Measurements from ENCODE around the gene FOSB.

DNA sequence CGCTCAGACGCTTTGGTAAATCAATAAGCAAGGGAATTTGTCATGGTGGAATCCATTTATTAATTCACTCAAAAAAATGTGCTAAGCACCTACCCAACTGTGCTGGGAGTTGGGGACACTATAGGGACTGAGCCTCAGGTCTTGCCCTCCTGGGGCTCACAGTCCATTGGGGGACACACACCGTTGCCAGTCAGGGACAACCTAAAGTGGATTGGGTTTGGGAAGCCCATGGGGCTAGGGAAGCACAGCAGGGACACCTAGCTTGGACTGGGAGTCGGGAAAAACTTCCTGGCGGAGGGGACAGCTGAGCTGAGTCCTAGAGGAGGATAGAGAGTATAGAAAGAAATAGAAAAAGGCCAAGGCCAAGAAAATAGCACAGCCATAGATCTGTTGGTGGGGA is 8.5 kb downstream of the FOSB start:
- TF ChIP-seq, protein P1, sequence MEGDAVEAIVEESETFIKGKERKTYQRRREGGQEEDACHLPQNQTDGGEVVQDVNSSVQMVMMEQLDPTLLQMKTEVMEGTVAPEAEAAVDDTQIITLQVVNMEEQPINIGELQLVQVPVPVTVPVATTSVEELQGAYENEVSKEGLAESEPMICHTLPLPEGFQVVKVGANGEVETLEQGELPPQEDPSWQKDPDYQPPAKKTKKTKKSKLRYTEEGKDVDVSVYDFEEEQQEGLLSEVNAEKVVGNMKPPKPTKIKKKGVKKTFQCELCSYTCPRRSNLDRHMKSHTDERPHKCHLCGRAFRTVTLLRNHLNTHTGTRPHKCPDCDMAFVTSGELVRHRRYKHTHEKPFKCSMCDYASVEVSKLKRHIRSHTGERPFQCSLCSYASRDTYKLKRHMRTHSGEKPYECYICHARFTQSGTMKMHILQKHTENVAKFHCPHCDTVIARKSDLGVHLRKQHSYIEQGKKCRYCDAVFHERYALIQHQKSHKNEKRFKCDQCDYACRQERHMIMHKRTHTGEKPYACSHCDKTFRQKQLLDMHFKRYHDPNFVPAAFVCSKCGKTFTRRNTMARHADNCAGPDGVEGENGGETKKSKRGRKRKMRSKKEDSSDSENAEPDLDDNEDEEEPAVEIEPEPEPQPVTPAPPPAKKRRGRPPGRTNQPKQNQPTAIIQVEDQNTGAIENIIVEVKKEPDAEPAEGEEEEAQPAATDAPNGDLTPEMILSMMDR (IDR thresholded peaks at IDR 0.05; ENCODE audit: poor library complexity, severe bottlenecking), result no peak
- TF ChIP-seq RAD21 (conservative IDR thresholded peaks at IDR 0.05) (no peak), POLR2AphosphoS5 (IDR thresholded peaks at IDR 0.05) (no peak), EZH2 (IDR thresholded peaks at IDR 0.05; ENCODE audit: borderline replicate concordance, insufficient read depth, low read length, poor library complexity, severe bottlenecking) (no peak), EP300 (conservative IDR thresholded peaks at IDR 0.05; ENCODE audit: poor library complexity, severe bottlenecking) (no peak), MXI1 (conservative IDR thresholded peaks at IDR 0.05; ENCODE audit: poor library complexity, severe bottlenecking) (no peak), TAF1 (IDR thresholded peaks at IDR 0.05; ENCODE audit: low read depth) (no peak)
- TF ChIP-seq, protein P2, sequence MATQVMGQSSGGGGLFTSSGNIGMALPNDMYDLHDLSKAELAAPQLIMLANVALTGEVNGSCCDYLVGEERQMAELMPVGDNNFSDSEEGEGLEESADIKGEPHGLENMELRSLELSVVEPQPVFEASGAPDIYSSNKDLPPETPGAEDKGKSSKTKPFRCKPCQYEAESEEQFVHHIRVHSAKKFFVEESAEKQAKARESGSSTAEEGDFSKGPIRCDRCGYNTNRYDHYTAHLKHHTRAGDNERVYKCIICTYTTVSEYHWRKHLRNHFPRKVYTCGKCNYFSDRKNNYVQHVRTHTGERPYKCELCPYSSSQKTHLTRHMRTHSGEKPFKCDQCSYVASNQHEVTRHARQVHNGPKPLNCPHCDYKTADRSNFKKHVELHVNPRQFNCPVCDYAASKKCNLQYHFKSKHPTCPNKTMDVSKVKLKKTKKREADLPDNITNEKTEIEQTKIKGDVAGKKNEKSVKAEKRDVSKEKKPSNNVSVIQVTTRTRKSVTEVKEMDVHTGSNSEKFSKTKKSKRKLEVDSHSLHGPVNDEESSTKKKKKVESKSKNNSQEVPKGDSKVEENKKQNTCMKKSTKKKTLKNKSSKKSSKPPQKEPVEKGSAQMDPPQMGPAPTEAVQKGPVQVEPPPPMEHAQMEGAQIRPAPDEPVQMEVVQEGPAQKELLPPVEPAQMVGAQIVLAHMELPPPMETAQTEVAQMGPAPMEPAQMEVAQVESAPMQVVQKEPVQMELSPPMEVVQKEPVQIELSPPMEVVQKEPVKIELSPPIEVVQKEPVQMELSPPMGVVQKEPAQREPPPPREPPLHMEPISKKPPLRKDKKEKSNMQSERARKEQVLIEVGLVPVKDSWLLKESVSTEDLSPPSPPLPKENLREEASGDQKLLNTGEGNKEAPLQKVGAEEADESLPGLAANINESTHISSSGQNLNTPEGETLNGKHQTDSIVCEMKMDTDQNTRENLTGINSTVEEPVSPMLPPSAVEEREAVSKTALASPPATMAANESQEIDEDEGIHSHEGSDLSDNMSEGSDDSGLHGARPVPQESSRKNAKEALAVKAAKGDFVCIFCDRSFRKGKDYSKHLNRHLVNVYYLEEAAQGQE (IDR thresholded peaks at IDR 0.05; ENCODE audit: borderline replicate concordance), result no peak
